GM18505 (cell line): ENCODE data around the gene EYS.

Experiments used
- ATAC-seq: cut with Tn5 transposase; IDR thresholded peaks from one replicate; pipeline ENCODE4 v1.9.1; 2021; ENCODE audit not compliant: unreplicated experiment
- POLR2A ChIP-seq: IDR thresholded peaks from 4 replicates; pipeline ENCODE4 v1.6.1; 2011; ENCODE audit warnings: borderline replicate concordance; ENCODE audit not compliant: insufficient read depth, insufficient read length; ENCODE audit errors: extremely low read depth

Gene EYS

DNA sequence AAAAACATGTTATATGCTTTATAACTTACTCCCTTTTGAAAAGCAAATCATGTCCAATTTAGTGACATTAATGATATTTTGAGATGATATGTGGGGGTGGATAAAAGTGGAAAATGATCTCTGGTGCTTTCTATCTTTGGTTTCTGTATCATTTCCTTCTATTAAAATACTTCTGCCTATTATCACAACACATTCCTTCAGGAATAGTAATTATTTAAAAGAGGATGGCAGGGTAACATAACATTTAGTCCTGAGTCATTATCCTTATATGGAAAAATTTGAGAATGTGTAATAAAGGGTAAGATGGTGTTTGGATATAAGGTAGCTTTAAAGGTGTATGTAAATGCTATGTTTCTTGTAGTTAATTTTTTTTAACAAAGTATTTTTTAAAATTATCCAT, 1413.7 kb downstream of the EYS start:
- no peak for TF ChIP-seq POLR2A
- no peak for ATAC-seq

DNA sequence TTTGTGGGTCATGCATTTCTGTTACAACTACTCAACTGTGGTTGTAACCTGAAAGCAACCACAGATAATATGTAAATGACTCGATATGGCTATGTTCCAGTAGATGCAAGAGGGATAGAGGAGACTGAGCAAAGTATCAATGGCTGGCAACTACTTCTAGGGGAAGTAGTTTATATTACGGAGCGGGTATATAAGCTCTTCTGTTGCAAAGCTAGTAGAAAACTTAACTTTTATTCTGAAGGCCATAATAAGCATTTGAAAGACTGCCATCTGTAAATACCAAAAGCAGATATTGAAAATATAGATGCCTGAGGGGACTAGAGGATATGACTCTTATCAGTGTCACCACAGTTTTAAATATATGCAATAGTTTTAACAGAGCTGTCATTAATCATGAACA, 1416.2 kb downstream of the EYS start:
- no peak for ATAC-seq
- TF ChIP-seq POLR2A, result no peak

DNA sequence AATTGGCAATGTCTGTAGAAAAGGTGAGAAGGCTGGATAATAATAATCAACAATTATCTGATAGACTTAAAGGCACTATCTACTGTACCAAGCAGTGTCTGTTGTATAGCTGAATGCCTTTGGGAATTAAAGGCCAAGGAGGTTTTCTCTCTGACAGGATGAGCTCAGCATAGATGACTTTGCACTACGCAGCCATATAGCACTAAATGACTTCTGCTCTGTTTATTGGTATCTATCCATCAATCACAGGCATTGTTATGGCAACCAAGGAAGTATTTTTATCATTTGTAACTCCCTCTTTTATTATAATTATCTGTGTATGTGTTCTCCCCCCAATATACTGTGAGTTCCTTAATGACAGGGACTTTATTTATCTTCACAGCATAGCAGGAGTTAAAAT, 1417.1 kb downstream of the EYS start:
- TF ChIP-seq POLR2A, result no peak
- no peak for ATAC-seq

GRCh38 chr6:64288351-64288750, 1418.7 kb downstream of the EYS start:
- ATAC-seq, result no peak
- TF ChIP-seq POLR2A, result no peak

DNA sequence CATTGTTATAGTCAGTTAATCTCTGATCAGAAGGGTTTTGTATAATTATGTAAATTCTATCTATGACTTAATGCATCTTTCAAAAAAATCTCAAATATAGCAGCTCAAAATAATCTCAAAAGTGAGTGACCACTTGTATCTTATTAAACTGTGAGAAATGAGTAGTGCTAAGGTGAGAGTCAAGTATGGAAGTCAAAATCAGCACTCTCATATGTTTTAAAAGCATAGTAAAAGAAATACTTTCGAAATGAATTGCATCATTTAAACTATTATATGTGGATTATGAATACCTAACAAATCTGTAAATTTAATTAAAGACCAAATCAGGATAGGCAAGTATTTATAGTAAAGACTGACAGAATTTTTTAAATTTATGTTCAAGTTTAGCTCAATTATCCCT, 1425.9 kb downstream of the EYS start:
- no peak for TF ChIP-seq POLR2A
- ATAC-seq, result no peak

GRCh38 chr6:64280569-64280968, 1426.5 kb downstream of the EYS start:
- ATAC-seq, result no peak
- no peak for TF ChIP-seq POLR2A

DNA sequence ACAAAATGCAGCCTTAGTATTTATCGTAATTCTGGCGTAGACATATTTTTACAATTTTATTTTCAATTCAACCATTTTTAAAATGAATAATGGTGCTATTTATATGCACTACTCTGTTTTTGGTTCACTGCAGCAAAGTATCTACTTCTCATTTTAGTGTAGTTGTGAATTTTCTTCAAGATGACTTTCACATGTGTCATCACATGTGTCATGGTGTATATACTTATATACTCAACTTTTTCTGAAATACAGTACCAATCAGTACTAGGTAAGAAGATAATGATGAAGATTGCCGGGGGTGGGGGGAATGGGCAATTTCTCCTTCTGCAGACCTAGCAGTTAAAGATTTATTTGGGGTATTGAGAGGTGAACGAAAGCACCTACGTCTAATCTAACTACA, 1436.9 kb downstream of the EYS start:
- no peak for ATAC-seq
- TF ChIP-seq POLR2A, result no peak

- no peak for TF ChIP-seq POLR2A
- peak; percentile 83 for ATAC-seq
Observed at GRCh38 chr6:64266351-64266821, 1440.6 kb downstream of the EYS start.

- ATAC-seq, result no peak
- TF ChIP-seq POLR2A, result no peak
Observed at GRCh38 chr6:64263778-64264177, 1443.2 kb downstream of the EYS start.

DNA sequence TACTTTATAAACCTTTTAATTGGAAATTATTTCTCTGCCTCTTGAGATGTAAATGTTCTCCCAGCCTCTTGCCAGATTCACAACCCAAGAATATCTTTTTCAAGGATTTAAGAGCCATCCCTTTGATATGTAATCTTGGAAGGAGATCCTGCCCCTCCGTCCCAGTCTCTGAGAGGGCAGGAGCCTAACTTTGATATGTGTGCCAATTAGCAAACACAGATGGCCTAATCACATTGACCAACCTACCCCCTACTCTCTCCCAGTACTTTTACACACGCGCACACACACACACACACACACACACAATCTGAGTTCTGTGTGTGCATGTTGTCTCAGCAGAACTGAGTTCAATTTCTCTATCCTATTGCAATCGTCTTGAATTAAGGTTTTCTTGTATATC, 1447.7 kb downstream of the EYS start:
- no peak for ATAC-seq
- no peak for TF ChIP-seq POLR2A

DNA sequence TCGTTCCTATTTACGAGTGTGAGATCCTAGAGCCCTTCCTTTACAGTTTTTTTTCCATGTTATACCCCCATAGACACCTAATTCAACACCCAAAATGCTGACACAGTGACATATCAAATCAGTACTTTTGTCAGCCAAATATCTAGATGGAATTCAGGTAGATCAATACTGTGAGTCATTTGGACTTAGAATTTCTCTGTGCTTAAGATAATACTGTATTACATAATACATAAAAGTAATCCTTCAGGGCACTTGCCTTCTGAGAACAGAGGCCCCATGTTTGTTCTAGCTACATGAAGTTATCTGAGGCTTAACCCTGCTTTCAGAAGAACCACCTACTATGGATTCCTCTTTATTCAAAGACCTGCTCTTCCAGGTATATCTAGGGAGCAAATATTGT, 1448.3 kb downstream of the EYS start:
- ATAC-seq, result no peak
- TF ChIP-seq POLR2A, result no peak

GRCh38 chr6:64258302-64258701, 1448.7 kb downstream of the EYS start:
- no peak for ATAC-seq
- no peak for TF ChIP-seq POLR2A

GRCh38 chr6:64257586-64257985, 1449.4 kb downstream of the EYS start:
- no peak for TF ChIP-seq POLR2A
- ATAC-seq, result no peak

DNA sequence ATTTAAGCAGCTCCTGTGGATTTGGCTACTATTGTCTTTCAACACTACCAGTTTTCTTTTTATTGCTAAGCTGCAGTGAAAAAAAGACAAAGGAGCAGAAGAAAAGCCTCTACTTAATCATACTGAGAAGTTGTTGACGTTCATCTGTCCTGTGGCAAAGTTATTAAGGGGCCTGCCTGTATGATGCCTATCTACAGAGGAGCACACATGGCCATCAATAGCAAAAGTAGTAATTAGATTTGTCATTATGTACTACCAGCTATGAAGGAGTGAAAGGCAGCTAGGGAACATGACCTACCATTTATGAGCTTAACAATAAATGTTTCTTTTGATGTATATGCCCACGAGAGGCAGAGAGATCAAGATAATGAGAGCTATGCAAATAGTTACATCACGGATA, 1450.5 kb downstream of the EYS start:
- no peak for TF ChIP-seq POLR2A
- ATAC-seq, result no peak

DNA sequence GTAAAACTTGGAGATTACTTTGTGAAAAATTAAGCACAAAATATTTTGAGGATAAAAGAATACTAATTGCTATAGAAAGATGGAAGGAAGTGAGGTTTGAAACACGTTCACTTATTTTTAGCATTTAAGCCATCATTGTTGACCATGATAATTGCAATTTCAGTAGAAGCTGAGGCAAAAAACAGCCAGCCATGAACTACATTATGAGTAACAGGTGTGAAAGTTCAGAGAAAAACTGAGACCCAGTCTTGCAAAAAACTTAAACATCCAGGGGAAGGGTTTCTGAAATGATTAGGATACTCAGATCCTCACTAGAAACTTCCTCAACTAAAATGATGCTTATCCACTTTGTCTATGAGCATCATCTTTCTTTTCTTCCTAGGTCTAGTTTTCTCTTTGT, 1452.0 kb downstream of the EYS start:
- TF ChIP-seq POLR2A, result no peak
- no peak for ATAC-seq
